Brain pericyte (primary cell): ENCODE data around the gene FIGNL1.
A peak's percentile ranks its signal among the peaks of the same experiment; 100 is the strongest.

Experiments
- DNase-seq: peaks from one replicate; pipeline ENCODE4 v3.0.0-alpha.2; 2012; ENCODE audit warnings: low read depth, low spot score

The FIGNL1 gene

DNA sequence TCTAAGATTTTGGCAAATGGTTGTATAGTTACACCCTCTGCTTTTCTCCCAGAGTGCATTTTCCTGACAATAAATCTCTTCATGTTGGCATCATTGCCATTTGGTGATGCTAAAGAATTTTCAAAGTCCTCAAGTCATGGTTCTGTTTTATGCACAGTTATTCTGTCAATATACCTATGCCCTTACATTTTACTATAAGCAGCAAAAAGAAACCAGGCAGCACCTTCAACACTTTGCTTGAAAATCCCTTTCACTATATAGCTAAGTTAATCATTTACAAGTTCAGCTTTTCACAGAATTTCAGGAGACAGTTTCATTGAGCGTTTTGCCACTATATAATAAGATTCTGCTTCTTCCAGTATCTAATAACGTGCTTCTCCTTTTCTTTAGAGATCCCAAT lies 22.6 kb downstream of the FIGNL1 start:
- no peak for DNase-seq

DNA sequence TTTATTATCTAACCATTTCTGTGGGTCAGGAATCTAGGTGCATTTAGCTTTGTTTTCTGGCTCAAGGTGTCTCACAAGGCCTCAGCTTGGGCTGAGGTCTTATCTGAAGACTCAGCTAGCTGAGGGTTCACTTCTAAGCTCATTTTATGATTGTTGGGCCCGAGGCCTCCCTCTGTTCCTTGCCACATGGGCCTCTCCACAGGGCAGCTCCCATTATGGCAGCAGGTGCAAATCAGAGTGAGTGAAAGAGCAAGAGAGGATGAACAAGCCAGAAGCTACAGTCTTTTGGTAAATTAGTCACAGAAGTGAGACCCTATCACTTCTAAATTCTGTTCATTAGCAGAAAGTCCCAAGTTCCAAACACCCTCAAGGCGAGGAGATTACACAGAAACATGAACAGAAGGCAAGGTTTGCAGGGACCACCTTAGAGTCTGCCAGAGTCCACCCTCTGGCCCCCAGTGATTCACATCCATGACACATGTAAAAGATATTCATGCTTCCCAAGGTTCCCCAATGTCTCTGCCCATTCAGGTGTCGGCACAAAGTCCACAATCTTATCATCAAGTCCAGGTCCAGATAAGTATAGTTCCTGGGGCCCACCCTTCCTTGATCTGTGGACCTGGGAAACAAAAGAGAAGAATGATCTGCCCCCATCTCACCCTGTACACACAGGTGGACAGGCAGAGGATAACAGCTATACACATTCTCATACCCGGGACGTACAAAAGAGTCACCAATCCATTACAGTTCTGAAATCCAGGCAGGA lies 23.7 kb downstream of the FIGNL1 start:
- DNase-seq = no peak

DNA sequence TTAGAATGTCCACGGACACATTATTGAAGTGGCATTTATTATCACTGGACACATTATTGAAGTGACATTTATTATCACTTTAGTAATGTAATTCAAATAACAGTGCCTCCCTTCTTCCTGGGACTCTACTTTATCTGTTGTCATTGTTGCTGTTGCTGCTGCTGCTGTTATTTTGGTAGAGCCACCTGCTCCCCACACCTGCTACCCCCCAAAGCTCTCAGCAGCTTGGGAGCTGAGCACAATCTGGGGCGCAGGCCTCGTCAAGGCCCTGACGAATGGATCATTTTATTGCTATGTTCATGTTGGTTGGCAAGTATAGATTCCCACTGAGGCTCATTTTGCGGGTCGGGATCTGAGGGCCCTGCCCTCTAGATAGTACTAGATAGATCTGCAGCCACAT lies 24.8 kb downstream of the FIGNL1 start:
- no peak for DNase-seq

DNA sequence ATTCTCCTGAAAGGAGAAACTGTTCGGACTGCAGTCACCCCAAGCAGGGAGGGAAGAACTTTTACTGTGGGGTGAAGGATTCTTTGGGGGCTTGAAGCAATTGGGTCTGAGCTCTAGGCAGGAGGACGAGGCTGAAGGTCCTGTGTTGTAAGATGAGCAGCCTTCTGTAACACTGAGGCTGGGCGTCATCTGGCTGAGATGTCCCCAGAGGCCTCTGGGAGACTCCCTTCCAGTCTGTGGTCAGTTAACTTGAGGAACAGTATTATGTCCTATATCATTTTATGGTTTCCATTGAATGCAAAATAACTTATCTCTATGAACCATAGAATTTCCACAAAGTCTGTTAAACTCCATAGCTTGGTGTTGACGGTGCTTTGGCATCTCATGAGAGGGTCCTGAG lies 26.3 kb downstream of the FIGNL1 start:
- DNase-seq = no peak

DNA sequence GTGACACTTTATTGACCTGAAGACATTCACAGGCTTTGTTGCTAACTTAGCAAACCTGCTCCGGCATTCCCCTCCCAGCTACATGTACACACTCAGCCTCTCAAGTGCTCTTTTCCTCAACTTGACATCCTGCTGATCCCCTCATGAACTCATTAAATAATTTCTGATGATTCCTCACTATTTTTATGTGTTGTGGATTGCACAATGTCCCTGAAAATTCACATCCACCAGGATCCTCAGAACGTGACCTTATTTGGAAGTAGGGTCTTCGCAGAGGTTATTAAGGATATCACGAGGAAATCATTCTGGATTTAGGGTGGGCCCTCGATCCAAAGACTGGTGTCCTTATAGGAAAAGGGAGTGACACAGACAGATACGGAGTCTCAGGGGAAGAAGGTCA lies 27.3 kb downstream of the FIGNL1 start:
- no peak for DNase-seq

DNA sequence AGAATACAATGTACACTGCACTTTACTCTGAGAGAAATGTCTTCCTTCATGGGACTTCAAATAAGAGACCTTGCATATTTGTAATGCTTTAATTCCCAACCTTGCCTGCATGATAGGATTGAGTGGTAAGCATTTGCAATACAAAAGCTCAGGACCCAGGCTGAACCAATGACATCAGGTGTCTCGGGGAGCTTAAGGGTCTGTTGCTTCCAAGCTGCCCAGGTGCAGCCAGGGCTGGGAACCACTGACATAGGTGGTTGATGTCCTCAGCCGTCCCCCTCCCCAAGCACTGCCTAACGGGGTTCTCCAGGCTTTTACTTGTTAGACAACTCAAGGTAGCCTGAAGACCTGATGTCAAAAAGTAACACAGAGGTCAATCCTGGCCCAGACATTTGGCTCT lies 29.1 kb downstream of the FIGNL1 start:
- no peak for DNase-seq

DNA sequence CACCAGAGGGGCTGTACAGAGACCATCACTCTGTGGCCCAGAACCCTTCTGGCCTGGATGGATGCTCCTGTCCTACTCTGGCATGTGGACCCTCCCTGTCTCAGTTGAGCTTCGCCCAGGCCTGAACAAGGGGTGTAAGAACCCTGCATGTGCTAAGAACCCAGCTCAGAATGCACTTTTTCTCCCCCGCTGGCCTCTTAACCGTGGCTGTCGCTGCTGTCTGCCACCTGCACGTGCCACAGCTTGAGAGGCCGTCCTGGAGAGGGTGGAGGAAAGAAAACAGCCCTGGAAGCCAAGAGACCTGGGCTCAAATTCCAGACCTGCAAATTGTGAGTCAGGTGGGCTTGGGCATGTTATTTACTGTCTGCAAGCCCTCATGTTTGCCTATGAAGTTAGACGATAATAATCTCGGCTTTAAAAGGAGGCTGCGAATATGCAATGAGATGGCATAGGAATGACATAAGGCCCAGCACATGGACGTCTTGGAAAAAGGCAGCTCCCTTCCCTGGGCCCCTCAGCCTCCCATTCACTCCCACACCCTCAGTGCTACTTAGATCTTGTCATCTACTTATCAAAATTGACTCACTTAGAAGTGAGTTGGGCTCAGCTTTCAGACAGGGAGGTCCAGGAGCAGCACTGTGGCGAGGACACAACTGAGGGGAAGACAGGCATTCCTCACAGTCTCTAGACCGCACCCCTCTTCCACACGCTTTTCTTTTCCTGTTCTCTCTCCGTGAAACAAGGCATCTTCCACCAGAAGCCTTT lies 31.4 kb downstream of the FIGNL1 start:
- no peak for DNase-seq

DNA sequence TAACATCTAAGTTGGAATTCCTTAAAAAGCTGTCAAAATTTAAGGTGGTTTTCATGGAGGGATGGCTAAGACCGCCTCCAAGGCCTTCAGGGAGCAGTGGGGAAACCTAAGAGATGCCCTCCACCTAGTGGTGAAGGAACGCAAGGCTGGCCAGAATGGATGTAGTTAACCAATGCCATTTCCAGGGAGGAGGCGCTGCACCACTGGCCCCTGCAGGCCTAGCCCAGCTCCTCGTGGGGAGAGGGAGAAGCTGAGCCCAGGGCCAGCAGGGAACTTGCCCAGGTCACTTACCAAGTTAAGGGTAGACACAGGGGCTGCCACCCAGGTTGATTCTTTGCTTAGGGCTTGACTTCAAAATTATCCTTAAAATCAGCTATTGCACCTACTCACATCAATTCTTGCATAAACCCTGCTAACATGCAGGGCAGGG lies 32.0 kb downstream of the FIGNL1 start:
- peak; percentile 21 for DNase-seq

DNA sequence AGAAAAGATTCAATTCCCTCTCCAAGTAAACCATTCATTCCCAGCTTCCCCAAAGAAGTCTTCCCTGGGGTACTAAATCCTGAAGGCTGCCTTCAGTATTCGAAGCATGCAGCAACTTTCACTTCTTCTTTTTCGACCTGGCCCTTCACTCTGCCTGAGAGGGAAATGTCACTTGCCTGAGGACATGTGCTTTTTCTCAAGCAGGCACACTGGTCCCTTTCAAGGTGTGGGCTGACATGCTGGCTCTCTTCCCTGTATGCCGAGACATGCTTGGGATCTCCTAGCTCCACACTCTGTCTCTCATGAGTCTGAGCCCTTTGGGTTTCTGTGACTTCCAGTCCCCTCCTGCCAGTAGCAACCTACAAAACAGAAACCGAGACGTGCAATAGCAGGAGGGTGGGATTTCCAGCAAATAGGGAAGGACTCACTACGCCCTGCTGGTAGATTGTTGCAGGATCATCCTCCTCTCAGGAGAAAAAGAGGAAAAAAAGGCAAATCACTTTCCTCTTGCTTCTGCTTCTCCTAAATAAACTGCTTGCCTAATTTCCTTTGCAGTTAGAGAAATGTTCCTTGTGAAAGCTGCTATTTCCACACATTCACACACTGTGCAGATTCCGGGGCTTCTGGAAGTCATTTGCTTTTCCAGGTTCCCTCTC lies 33.5 kb downstream of the FIGNL1 start:
- no peak for DNase-seq

DNA sequence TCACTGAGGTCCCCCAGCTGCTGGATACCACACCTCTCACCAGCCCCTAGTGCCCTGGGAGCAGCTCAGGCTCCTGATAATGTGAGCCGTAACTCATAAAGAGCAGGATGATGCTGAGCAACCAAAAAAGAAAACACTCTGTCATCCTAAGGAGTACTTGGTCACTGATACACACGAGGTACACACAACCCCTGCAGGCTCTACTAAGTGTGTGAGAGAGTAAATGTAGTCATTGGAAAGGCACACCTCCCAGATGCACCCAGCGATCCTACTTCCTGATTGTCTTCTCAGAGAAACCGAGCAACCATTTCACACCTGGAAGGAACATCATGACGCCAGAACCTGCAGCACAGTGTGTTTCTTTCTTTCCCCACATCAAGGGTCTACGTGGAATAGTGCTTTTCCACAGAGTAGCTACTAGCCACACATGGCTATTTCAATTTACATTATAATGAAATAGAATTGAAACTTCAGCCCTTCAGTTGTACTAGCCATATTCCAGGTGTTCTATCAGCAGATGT lies 34.2 kb downstream of the FIGNL1 start:
- no peak for DNase-seq

DNA sequence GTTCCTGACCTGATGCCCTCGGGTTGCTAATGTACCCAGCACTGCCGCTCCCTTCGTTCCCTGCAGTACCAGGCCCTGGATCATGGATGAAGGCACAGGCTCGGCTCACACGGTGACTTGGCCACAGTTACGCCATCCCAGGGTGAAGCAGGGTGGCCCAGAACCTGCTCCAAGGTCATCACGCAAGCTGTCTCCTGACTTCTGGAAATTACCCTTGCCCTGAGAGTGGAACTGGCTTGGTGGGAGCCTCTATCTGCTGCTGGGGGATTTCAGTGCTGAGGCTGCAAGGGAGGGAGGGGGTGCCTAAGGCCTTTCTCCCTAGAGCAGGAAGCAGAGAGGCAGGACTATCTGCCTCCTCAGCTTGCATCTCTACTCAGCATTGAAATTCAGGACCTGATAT lies 36.6 kb downstream of the FIGNL1 start:
- DNase-seq = no peak

DNA sequence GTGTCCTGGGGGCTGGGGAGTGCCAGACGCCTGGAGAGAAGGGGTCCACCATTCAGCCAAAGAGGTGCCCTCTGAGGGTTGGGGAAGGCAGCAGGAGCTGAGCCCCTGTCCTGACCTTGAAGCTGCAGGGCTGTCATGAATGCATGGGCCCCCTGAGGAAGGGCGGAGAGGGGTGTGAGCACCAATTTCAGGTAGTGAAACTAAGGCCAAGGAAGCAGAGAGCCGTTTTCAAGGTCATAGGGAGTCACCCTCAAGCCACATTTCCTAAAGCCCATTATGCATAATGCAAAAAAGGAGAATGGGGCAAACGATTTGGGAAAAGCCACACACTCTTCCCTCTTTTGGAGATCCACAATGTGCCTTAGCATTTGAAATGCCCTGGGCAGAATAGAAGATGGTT lies 37.2 kb downstream of the FIGNL1 start:
- no peak for DNase-seq

DNA sequence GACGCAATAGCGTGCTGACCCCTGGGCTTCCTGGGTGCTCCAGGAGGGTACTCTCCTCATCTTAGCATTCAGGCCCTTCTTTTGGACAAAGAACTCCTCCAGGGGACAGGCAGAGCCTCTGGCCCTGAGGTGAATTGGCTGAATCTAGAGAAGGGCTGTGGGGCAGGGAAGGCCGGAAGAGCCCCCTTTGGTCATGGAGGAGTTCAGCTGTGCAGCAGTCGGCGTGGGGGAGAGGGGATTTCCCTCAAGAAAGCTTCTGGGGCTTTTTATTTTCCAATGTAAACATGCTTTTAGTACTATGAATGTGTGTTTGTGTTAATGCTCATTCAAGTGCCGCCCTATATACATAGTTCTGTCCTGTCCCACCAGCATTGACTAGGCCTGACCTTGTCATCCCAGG lies 38.8 kb downstream of the FIGNL1 start:
- no peak for DNase-seq

DNA sequence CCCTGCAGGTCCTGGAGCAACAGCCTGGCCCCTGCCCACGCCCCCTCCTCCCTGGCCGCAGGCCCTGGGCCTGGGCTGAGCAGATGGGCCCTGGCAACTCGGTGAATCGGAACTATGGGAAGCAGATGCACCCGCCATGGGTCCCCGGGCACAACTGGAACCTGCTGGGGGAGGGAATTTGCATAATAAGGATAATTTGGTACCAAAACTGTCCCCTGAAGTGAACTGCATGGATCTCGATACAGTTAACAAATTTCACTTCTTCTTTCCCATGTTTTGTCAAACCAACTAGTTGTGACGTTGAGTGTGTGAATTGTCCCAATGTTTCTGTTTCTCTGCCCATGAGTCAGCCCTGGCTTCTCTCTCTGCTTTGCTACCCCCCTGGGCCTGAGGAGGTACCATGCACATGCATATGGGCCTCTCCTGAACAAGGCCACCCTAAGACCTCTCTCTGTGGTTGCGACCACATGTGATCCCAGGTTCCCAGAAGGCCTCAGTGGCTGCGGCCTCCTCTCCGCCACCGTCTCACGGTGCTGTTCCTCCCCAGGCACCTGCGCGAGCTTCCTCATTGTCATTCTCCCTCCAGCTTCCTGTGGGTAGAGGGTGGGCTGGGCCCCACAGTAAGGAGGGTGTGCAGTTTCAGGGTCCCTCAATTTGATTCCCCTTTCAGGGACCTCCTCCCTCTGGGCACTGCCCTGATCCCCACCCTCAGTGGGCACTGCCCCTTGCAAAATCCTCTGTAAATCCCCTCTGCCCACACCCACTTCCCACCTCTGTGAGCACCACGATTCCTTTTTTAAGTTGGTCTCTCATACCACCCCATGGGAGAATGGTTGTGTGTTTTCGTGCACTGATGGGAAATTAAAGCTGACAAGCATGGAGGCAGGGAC lies 40.0 kb downstream of the FIGNL1 start:
- no peak for DNase-seq

DNA sequence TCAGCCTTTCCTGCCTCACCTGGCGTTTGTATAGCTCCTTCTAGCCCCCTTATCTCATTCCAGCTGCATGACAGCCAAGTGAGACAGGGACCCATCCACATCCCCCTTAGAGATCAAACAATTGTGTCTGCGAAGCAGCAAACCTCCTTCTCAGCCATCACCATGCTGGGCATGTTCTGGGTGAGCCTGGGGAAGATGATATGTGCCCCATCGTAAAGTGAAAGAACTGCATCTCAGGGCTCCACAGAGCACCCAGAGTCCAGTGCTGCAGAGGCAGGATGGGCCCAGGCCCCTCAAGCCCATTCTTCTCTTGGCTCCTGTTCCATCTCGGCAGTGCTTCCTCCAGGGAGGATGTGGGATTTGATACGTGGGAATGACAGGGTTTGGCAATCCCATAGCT lies 43.2 kb downstream of the FIGNL1 start:
- no peak for DNase-seq

DNA sequence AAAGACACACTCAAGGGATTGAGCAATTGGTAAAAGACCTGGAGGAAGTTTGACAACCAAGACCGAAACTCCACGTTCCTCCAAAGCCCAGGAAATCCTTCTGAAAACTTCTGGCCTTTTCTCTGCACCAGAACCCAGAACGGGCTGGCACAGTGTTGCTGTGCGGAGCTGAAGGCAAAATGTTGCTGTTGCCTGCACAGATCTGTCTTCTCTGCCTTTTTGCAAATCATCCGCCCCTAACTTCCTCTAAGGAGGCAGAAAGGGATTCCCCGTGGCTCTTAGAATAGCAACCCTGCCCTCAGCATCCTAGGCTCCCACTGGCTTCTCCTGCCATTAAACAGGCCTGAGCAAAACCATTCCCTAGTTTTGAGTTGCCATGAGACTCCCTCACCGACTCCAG lies 44.9 kb downstream of the FIGNL1 start:
- no peak for DNase-seq

DNA sequence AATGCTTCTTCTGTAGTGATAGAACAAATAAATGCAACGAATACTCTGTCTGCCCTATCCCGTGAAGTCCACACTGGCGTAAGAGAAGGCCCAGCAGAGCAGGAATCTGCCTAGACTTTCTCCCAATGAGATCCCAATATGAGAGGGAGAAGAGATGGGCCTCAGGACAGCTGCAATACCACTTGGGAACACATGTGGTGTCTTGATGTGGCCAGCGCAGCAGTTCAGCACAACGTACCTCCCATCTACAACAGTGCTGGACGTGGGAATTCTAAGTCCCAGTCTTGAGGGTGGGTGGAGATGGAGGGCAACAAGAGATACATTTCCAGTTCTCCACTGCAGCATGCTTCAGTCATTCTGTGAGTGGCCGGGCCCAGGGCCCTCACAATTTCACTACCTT lies 45.8 kb downstream of the FIGNL1 start:
- DNase-seq = no peak

DNA sequence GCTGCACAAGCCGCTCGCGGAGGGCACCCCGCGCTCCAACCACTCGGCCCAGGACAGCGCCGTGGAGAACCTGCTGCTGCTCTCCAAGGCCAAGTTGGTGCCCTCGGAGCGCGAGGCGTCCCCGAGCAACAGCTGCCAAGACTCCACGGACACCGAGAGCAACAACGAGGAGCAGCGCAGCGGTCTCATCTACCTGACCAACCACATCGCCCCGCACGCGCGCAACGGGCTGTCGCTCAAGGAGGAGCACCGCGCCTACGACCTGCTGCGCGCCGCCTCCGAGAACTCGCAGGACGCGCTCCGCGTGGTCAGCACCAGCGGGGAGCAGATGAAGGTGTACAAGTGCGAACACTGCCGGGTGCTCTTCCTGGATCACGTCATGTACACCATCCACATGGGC lies 50.0 kb downstream of the FIGNL1 start:
- DNase-seq = no peak

DNA sequence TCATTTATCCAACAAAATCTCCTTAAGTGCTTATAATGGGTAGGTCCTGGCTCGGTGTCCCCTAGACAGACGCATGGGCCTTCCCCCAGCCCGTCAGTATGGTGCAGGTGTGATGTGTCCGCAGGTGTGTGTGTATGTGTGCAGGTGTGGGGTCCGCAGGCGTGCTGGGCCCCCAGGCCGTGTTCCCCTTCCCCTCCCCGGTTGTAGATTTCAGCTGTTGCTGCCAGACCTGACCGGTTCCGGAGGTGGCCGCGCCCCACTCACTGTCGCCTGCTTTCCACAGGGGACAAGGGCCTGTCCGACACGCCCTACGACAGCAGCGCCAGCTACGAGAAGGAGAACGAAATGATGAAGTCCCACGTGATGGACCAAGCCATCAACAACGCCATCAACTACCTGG lies 50.5 kb downstream of the FIGNL1 start:
- no peak for DNase-seq

DNA sequence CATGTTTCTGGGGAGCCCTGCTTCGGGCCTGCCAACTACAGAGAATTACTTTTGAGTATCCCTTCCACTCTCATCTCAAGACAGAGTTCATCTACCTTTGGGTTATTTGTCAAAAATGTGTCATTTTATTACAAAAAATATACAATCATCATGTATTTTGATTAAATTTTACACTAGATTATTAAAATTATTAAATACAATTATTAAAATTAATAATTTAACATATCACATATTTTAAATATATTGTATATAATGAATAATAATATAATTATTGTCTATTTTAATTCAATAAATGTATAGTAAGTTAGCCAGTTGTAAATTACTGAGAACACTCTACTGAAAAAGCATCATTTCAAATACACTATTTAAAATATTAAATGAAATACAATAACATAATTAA lies 50.9 kb downstream of the FIGNL1 start:
- DNase-seq = no peak

DNA sequence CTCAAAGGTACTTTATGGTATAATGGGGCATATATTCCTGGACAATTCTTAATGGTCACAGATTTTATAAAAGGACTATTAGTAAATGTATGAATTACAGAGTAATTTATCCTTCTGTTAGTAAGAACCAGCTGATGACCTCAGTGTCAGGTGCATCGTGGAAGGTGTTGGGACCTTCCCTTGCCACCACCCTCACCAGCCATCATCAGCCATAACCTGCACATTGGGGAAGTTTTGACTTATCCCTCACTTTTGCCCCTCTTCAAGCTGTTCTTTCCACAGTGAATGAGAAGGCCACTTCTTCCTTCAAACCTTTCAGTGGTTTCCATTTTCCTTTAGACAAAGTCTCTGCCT lies 52.2 kb downstream of the FIGNL1 start:
- DNase-seq = no peak
